CD14-positive monocyte (primary cell): ENCODE data around the gene PAX7. TPM values are rescaled to one million over a fixed set of nuclear protein-coding genes. Genes with fewer than 3 reads are reported as not detected.

ENCODE experiments used
- DNase-seq, 3 donors: peaks; one replicate each; pipeline ENCODE4 v3.0.0-alpha.2; 2011 to 2022
- H2AFZ ChIP-seq: 2 replicates; pipeline ENCODE4 v1.6.0; 2012; ENCODE audit warnings: mild to moderate bottlenecking, low read depth, low read length, inconsistent platforms; ENCODE audit not compliant: insufficient read depth, poor library complexity, severe bottlenecking
- H3K27ac ChIP-seq, 2 donors: 1 replicate in 1 of 2; 2 replicates in 1 of 2; pipeline ENCODE4 v1.5.1; 2012 to 2013; ENCODE audit warnings: low read length in 2 of 2, control low read depth in 1 of 2, inconsistent platforms in 1 of 2, low read depth in 1 of 2, mild to moderate bottlenecking in 1 of 2
- H3K27me3 ChIP-seq, 2 donors: one replicate each; pipeline versions ENCODE4 v1.6.0 to v1.6.1; 2011 to 2013; ENCODE audit warnings: low read length in 2 of 2; ENCODE audit not compliant: control insufficient read depth in 2 of 2, insufficient read depth in 2 of 2
- H3K36me3 ChIP-seq, 2 donors: replicated peaks in 1 of 2; 1 replicate in 1 of 2; 2 replicates in 1 of 2; pipeline versions ENCODE4 v1.5.1 to v1.6.1; 2012 to 2013; ENCODE audit warnings: low read length in 2 of 2, control low read depth in 1 of 2, inconsistent platforms in 1 of 2, mild to moderate bottlenecking in 1 of 2; ENCODE audit not compliant: insufficient read depth in 2 of 2, control insufficient read depth in 1 of 2
- H3K4me1 ChIP-seq, 2 donors: 1 replicate in 1 of 2; 2 replicates in 1 of 2; pipeline versions ENCODE4 v1.5.1 to v1.6.1; 2012 to 2013; ENCODE audit warnings: low read length in 2 of 2, control low read depth in 1 of 2, inconsistent platforms in 1 of 2, mild to moderate bottlenecking in 1 of 2, moderate library complexity in 1 of 2; ENCODE audit not compliant: insufficient read depth in 2 of 2, control insufficient read depth in 1 of 2
- H3K4me2 ChIP-seq: replicated peaks from 2 replicates; pipeline ENCODE3; 2012; ENCODE audit warnings: low read length, moderate library complexity, mild to moderate bottlenecking; ENCODE audit not compliant: poor library complexity, severe bottlenecking; ENCODE audit errors: extremely low read depth
- H3K4me3 ChIP-seq, 3 experiments: fragments of 200-600 bp in 1 of 3; sonication (generic) in 1 of 3; replicated peaks in 1 of 3; 1 replicate in 2 of 3; 2 replicates in 1 of 3; pipeline ENCODE4 v1.5.1; 2011 to 2013; ENCODE audit warnings: low read length in 3 of 3, mild to moderate bottlenecking in 3 of 3, control low read depth in 2 of 3, low read depth in 2 of 3, inconsistent platforms in 1 of 3, moderate library complexity in 1 of 3
- H3K79me2 ChIP-seq: 2 replicates; pipeline ENCODE4 v1.6.0; 2012; ENCODE audit warnings: mild to moderate bottlenecking, control low read depth, inconsistent platforms, low read length, moderate library complexity; ENCODE audit not compliant: insufficient read depth
- H3K9ac ChIP-seq: 2 replicates; pipeline ENCODE4 v1.6.0; 2017; ENCODE audit warnings: low read length, mild to moderate bottlenecking; ENCODE audit not compliant: insufficient read depth, poor library complexity, severe bottlenecking
- H3K9me3 ChIP-seq, 2 donors: replicated peaks in 1 of 2; 1 replicate in 1 of 2; 2 replicates in 1 of 2; pipeline versions ENCODE4 v1.5.1 to v1.6.1; 2012 to 2013; ENCODE audit warnings: low read length in 2 of 2, control low read depth in 1 of 2; ENCODE audit not compliant: control insufficient read depth in 1 of 2, insufficient read depth in 1 of 2
- H4K20me1 ChIP-seq: 2 replicates; pipeline ENCODE4 v1.6.0; 2012; ENCODE audit warnings: mild to moderate bottlenecking, low read length, control low read depth, moderate library complexity; ENCODE audit not compliant: insufficient read depth
- H3K27ac Mint-ChIP-seq, 7 donors: one replicate each; pipeline ENCODE4 v1.8.0; 2020; ENCODE audit warnings: mild to moderate bottlenecking in 7 of 7, mixed read lengths in 7 of 7, moderate library complexity in 6 of 7, inconsistent platforms in 2 of 7
- H3K27me3 Mint-ChIP-seq, 3 donors: one replicate each; pipeline ENCODE4 v1.8.0; 2021 to 2022; ENCODE audit warnings: low read depth in 3 of 3, mild to moderate bottlenecking in 3 of 3, mixed read lengths in 3 of 3, moderate library complexity in 3 of 3, inconsistent platforms in 1 of 3
- H3K36me3 Mint-ChIP-seq, 2 donors: one replicate each; pipeline ENCODE4 v1.8.0; 2020; ENCODE audit warnings: mixed read lengths in 2 of 2, inconsistent platforms in 1 of 2, mild to moderate bottlenecking in 1 of 2
- H3K4me1 Mint-ChIP-seq: one replicate; pipeline ENCODE4 v1.8.0; 2020; ENCODE audit warnings: mild to moderate bottlenecking, mixed read lengths
- H3K4me3 Mint-ChIP-seq, 2 donors: one replicate each; pipeline ENCODE4 v1.8.0; 2020; ENCODE audit warnings: mild to moderate bottlenecking in 2 of 2, mixed read lengths in 2 of 2, moderate library complexity in 1 of 2
- H3K9me3 Mint-ChIP-seq, 7 donors: one replicate each; pipeline ENCODE4 v1.8.0; 2020 to 2022; ENCODE audit warnings: mixed read lengths in 7 of 7, mild to moderate bottlenecking in 6 of 7, moderate library complexity in 6 of 7, inconsistent platforms in 2 of 7
- WGBS: methylation state at CpG from one replicate; pipeline ENCODE4 v1.1.5; 2013; ENCODE audit warnings: missing lambda C conversion rate; ENCODE audit not compliant: insufficient coverage; 5-methylcytosine and 5-hydroxymethylcytosine counted together
- intact Hi-C, 2 donors: fragments of 100-400 bp; cut with micrococcal nuclease; formaldehyde crosslinking; loops; one replicate each; pipeline versions ENCODE4 v1.15.0 to v1.15.1; 2023
- polyA plus RNA-seq, 3 donors: library from polyadenylated mRNA; depleted of rRNA in 1 of 3; unstranded in 2 of 3; stranded (reverse) in 1 of 3; fragments of 300-500 nt in 2 of 3; fragments of >200 nt in 1 of 3; fragmentation: Illumina TruSeq in 2 of 3; gene quantifications; 1 replicate in 2 of 3; 2 replicates in 1 of 3; pipeline ENCODE4 v1.2.3, GENCODE V29; 2012 to 2021
- TF ChIP-seq, protein P1 (sequence below): fragments of 200-600 bp; IDR thresholded peaks from one replicate; pipeline ENCODE4 v1.8.0; 2022; ENCODE audit warnings: antibody characterized with exemption, mild to moderate bottlenecking

PAX7 gene
- polyA plus RNA-seq, 3 donors, result not detected

- 6% methylated on average over 10 of the region's 15 CpGs for WGBS
- peaks cover 92 to 99% of the 10 kb centered on the region in 2 donors for H3K27me3 ChIP-seq
- no peaks in the 10 kb centered on the region for H4K20me1 ChIP-seq
Measured at GRCh38 chr1:18637962-18638834, 7.6 kb downstream of the PAX7 start.

GRCh38 chr1:18638835-18639364 is 8.3 kb downstream of the PAX7 start:
- Histone ChIP-seq H3K27me3 (peaks cover 87 to 99% of the 10 kb centered on the region in 2 donors), H3K36me3 (no peaks in the 10 kb centered on the region), H3K9ac (no peak overlapping the region), H4K20me1 (no peaks in the 10 kb centered on the region), H3K4me2 (no peak overlapping the region), H3K4me1 (no peaks in the 10 kb centered on the region), H3K79me2 (no peaks in the 10 kb centered on the region), H3K27ac (no peak overlapping the region), H3K9me3 (peaks cover 0 to 64% of the 10 kb centered on the region in 2 donors), H3K4me3 (no peak overlapping the region), H2AFZ (no peak overlapping the region)
- peaks cover 96 to 99% (median 97%) of the 10 kb centered on the region in 3 donors for H3K27me3 Mint-ChIP-seq
- no peak for DNase-seq
- TF ChIP-seq, protein P1, sequence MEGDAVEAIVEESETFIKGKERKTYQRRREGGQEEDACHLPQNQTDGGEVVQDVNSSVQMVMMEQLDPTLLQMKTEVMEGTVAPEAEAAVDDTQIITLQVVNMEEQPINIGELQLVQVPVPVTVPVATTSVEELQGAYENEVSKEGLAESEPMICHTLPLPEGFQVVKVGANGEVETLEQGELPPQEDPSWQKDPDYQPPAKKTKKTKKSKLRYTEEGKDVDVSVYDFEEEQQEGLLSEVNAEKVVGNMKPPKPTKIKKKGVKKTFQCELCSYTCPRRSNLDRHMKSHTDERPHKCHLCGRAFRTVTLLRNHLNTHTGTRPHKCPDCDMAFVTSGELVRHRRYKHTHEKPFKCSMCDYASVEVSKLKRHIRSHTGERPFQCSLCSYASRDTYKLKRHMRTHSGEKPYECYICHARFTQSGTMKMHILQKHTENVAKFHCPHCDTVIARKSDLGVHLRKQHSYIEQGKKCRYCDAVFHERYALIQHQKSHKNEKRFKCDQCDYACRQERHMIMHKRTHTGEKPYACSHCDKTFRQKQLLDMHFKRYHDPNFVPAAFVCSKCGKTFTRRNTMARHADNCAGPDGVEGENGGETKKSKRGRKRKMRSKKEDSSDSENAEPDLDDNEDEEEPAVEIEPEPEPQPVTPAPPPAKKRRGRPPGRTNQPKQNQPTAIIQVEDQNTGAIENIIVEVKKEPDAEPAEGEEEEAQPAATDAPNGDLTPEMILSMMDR, result no peak
- no peaks in the 10 kb centered on the region for H3K4me1 Mint-ChIP-seq
- WGBS, result 0% methylated on average over 1 of the region's 6 CpGs
- peak overlapping the region in 1 of 2 donors; percentile 72 for H3K4me3 Mint-ChIP-seq
- no peak overlapping the region for H3K27ac Mint-ChIP-seq
- peaks cover 0 to 22% (median 18%) of the 10 kb centered on the region in 7 donors for H3K9me3 Mint-ChIP-seq
- intact Hi-C loops, result no loop called here
- peaks cover 3 to 5% of the 10 kb centered on the region in 2 donors for H3K36me3 Mint-ChIP-seq

More at GRCh38 chr1:18637962-18638834, 7.6 kb downstream of the PAX7 start:
- H3K27ac ChIP-seq, result no peak overlapping the region
- Mint-ChIP-seq H3K36me3 (peaks cover 3 to 5% of the 10 kb centered on the region in 2 donors), H3K4me1 (no peaks in the 10 kb centered on the region), H3K9me3 (peaks cover 0 to 25% (median 18%) of the 10 kb centered on the region in 7 donors), H3K27me3 (peaks cover 97 to 99% (median 97%) of the 10 kb centered on the region in 3 donors), H3K27ac (no peak overlapping the region), H3K4me3 (peak overlapping the region in 1 of 2 donors; percentile 72)
- H2AFZ ChIP-seq, result no peak overlapping the region
- H3K4me2 ChIP-seq, result no peak overlapping the region
- H3K9me3 ChIP-seq, result peaks cover 0 to 68% of the 10 kb centered on the region in 2 donors
- no peak overlapping the region for H3K4me3 ChIP-seq
- H3K79me2 ChIP-seq, result no peaks in the 10 kb centered on the region
- intact Hi-C loops, result no loop called here
- H3K4me1 ChIP-seq, result no peaks in the 10 kb centered on the region
- no peaks in the 10 kb centered on the region for H3K36me3 ChIP-seq
- TF ChIP-seq, protein P1, result no peak
- DNase-seq, result no peak
- no peak overlapping the region for H3K9ac ChIP-seq
